HG03196 (cell line): ENCODE measurements around the gene SLC1A4.

Experiments
- ATAC-seq: cut with Tn5 transposase; IDR thresholded peaks from one replicate; pipeline ENCODE4 v1.9.1; 2021; ENCODE audit not compliant: unreplicated experiment

Gene SLC1A4

DNA sequence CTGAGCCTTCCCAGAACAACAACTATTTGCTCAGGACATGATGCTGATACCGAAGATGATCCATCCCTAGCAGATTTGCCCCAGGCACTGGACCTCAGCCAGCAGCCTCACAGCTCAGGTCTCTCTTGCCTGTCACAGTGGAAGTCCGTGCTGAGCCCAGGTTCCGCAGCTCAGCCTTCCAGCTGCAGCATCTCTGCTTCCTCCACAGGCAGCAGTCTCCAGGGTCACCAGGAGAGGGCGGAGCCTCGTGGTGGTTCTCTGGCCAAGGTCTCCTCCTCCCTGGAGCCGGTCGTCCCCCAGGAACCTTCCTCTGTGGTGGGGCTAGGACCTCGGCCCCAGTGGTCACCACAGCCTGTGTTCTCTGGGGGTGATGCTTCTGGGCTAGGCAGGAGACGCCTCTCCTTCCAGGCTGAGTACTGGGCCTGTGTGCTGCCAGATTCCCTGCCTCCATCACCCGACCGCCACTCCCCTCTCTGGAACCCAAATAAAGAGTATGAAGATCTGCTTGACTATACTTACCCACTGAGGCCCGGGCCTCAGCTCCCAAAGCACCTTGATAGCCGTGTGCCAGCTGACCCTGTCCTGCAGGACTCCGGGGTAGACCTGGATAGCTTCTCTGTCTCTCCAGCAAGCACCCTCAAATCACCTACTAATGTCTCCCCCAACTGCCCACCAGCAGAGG lies 82.4 kb downstream of the SLC1A4 start:
- ATAC-seq: no peak

DNA sequence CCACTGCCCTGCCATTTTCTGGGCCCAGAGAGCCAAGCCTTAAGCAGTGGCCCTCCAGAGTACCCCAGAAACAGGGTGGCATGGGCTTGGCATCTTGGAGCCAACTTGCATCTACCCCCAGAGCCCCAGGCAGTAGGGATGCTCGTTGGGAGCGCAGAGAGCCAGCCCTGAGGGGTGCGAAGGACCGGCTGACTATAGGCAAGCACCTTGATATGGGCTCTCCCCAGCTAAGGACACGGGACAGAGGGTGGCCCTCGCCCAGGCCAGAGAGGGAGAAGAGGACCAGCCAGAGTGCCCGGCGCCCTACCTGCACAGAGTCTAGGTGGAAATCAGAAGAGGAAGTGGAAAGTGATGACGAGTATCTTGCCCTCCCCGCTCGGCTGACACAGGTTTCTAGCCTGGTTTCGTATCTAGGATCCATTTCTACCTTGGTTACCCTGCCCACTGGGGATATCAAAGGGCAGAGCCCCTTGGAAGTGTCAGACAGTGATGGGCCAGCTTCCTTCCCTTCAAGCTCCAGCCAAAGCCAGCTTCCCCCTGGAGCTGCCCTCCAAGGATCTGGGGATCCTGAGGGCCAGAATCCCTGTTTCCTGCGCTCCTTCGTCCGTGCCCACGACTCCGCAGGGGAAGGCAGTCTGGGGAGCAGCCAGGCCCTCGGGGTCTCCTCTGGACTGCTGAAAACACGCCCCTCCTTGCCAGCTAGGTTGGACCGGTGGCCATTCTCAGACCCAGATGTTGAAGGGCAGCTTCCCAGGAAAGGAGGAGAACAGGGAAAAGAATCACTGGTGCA lies 83.2 kb downstream of the SLC1A4 start:
- ATAC-seq: no peak
